CD4-positive, alpha-beta T cell (primary cell): Measurements from ENCODE around the gene MANF. TPM values are rescaled to one million over a fixed set of nuclear protein-coding genes. Genes with fewer than 3 reads are reported as not detected.

Source experiments
- ATAC-seq: fragments of 200-7000 bp; cut with Tn5 transposase; one replicate; pipeline ENCODE4 v1.10.0; 2022; ENCODE audit warnings: mild to moderate bottlenecking; ENCODE audit not compliant: poor library complexity
- CTCF ChIA-PET: fragments of 350-600 bp; sonication (Branson Sonifier 250); formaldehyde crosslinking; loops from one replicate; lab custom pipeline; 2021; ENCODE audit warnings: antibody characterized with exemption, inconsistent platforms; lab: Charles Lee
- POLR2A ChIA-PET: fragments of 350-600 bp; sonication (Branson Sonifier 250); formaldehyde crosslinking; loops from one replicate; lab custom pipeline; 2021; ENCODE audit warnings: antibody characterized with exemption, inconsistent platforms; lab: Charles Lee
- DNase-seq, 14 experiments: peaks; one replicate each; pipeline ENCODE4 v3.0.0-alpha.2; 2013 to 2020; ENCODE audit warnings: mixed read lengths in 2 of 14
- H3K27ac ChIP-seq, 2 donors: one replicate each; pipeline versions ENCODE4 v1.5.1 to v1.7.0; 2013; ENCODE audit warnings: low read length in 2 of 2, low read depth in 1 of 2, mild to moderate bottlenecking in 1 of 2
- H3K27me3 ChIP-seq, 2 experiments: 1 replicate in 1 of 2; 2 replicates in 1 of 2; pipeline versions ENCODE4 v1.6.1 to v1.7.0; 2013; ENCODE audit warnings: low read length in 2 of 2, control low read depth in 1 of 2, mild to moderate bottlenecking in 1 of 2, moderate library complexity in 1 of 2; ENCODE audit not compliant: insufficient read depth in 2 of 2, control insufficient read depth in 1 of 2
- H3K36me3 ChIP-seq: one replicate; pipeline ENCODE4 v1.6.1; 2013; ENCODE audit warnings: low read length, control low read depth; ENCODE audit not compliant: insufficient read depth
- H3K4me1 ChIP-seq: one replicate; pipeline ENCODE4 v1.6.1; 2013; ENCODE audit warnings: low read length, control low read depth; ENCODE audit not compliant: insufficient read depth
- H3K4me3 ChIP-seq: one replicate; pipeline ENCODE4 v1.5.1; 2013; ENCODE audit warnings: mild to moderate bottlenecking, low read length, moderate library complexity
- H3K9me3 ChIP-seq, 2 experiments: 1 replicate in 1 of 2; 2 replicates in 1 of 2; pipeline versions ENCODE4 v1.6.1 to v1.7.0; 2013; ENCODE audit warnings: low read length in 2 of 2, mild to moderate bottlenecking in 2 of 2, control low read depth in 1 of 2, moderate library complexity in 1 of 2; ENCODE audit not compliant: control insufficient read depth in 1 of 2, insufficient read depth in 1 of 2
- H3K27ac Mint-ChIP-seq: one replicate; pipeline ENCODE4 v1.8.0; 2020; ENCODE audit warnings: mixed read lengths
- H3K27me3 Mint-ChIP-seq: one replicate; pipeline ENCODE4 v1.8.0; 2021; ENCODE audit warnings: mixed read lengths
- H3K36me3 Mint-ChIP-seq: one replicate; pipeline ENCODE4 v1.8.0; 2021; ENCODE audit warnings: low read depth, mixed read lengths
- H3K4me1 Mint-ChIP-seq: one replicate; pipeline ENCODE4 v1.8.0; 2021; ENCODE audit warnings: low read depth, mixed read lengths
- H3K4me3 Mint-ChIP-seq: one replicate; pipeline ENCODE4 v1.8.0; 2020; ENCODE audit warnings: mild to moderate bottlenecking, mixed read lengths
- H3K9me3 Mint-ChIP-seq: one replicate; pipeline ENCODE4 v1.8.0; 2020; ENCODE audit warnings: mixed read lengths
- intact Hi-C, 2 experiments: fragments of 100-400 bp; cut with DNase I in 1 of 2; cut with micrococcal nuclease in 1 of 2; formaldehyde crosslinking; loops; one replicate each; pipeline versions ENCODE4 v1.15.1 to v1.9.0; 2023 to 2025; cut with DNase I, micrococcal nuclease
- total RNA-seq, 174 experiments: library from RNA in 2 of 174; stranded (reverse) in 2 of 174; gene quantifications; one replicate each; pipeline ENCODE4 v1.2.3 and lab custom pipeline; 2021 to 2026
- TF ChIP-seq, protein P1 (sequence below): fragments of 200-600 bp; IDR thresholded peaks from one replicate; pipeline ENCODE4 v1.8.0; 2022; ENCODE audit warnings: antibody characterized with exemption, mild to moderate bottlenecking

The MANF gene
- total RNA-seq, 2 experiments from 2014 or later: 26.4 to 30.2 TPM

DNA sequence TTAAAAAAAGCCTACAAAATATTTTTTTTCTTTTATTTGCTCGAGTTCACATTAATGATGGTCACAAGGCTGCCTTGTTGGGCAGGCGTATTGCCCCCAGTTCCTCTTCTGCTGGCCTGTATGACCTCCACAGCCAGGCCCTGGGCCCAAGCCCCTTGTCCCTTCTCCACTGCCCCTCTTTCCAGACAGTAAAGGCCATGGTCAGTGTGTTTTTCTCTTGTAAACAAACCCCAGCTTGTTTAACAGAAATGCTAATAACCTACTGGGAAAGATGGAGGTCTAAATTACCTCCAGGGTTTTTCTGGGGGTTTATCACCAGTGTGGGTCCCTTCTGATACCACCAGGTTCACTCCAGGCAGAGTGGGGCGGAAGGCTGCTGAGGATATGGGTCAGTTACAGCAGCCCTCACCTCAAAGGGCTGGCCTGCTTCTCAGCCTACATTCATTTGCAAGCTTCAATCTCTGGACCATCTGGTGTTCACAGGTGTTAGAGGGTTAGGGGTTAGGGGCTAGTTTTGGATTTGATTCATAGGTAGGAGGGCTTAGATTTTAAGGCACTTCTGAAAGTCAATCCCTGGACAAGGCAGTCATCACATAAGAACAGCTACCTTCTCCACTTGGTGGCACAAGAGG is 2.0 kb upstream of the MANF start:
- H3K9me3 Mint-ChIP-seq: no peaks in the 10 kb centered on the region
- Histone ChIP-seq H3K9me3 (no peaks in the 10 kb centered on the region), H3K4me3 (no peak overlapping the region), H3K4me1 (peaks cover 44% of the 10 kb centered on the region), H3K36me3 (peaks cover 11% of the 10 kb centered on the region), H3K27ac (no peak overlapping the region), H3K27me3 (no peaks in the 10 kb centered on the region)
- no peak for ATAC-seq
- TF ChIP-seq, protein P1, sequence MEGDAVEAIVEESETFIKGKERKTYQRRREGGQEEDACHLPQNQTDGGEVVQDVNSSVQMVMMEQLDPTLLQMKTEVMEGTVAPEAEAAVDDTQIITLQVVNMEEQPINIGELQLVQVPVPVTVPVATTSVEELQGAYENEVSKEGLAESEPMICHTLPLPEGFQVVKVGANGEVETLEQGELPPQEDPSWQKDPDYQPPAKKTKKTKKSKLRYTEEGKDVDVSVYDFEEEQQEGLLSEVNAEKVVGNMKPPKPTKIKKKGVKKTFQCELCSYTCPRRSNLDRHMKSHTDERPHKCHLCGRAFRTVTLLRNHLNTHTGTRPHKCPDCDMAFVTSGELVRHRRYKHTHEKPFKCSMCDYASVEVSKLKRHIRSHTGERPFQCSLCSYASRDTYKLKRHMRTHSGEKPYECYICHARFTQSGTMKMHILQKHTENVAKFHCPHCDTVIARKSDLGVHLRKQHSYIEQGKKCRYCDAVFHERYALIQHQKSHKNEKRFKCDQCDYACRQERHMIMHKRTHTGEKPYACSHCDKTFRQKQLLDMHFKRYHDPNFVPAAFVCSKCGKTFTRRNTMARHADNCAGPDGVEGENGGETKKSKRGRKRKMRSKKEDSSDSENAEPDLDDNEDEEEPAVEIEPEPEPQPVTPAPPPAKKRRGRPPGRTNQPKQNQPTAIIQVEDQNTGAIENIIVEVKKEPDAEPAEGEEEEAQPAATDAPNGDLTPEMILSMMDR: no peak
- ChIA-PET POLR2A (interaction anchor here (0.8 kb wide), 1 partner anchor 767 kb away, joined by 3 read pairs; no protein-coding TSS in a partner anchor), CTCF (interaction anchor here (4.9 kb wide), 1 partner anchor 767 kb away, joined by 19 read pairs; the partner anchor contains the start of gene MAPKAPK3)
- H3K36me3 Mint-ChIP-seq: peaks cover 32% of the 10 kb centered on the region
- H3K27me3 Mint-ChIP-seq: no peaks in the 10 kb centered on the region
- H3K4me1 Mint-ChIP-seq: peaks cover 49% of the 10 kb centered on the region
- intact Hi-C loops: loop anchor here in 1 of 2 experiments (5.0 to 10.0 kb wide), 2 partner anchors 356 to 562 kb away; partner anchors contain the start of genes PARP3 and RRP9
- peak overlapping the region; percentile 90 for H3K4me3 Mint-ChIP-seq
- peak overlapping the region; percentile 99 for H3K27ac Mint-ChIP-seq
- peak in 1 of 14 experiments; percentile 6 for DNase-seq

DNA sequence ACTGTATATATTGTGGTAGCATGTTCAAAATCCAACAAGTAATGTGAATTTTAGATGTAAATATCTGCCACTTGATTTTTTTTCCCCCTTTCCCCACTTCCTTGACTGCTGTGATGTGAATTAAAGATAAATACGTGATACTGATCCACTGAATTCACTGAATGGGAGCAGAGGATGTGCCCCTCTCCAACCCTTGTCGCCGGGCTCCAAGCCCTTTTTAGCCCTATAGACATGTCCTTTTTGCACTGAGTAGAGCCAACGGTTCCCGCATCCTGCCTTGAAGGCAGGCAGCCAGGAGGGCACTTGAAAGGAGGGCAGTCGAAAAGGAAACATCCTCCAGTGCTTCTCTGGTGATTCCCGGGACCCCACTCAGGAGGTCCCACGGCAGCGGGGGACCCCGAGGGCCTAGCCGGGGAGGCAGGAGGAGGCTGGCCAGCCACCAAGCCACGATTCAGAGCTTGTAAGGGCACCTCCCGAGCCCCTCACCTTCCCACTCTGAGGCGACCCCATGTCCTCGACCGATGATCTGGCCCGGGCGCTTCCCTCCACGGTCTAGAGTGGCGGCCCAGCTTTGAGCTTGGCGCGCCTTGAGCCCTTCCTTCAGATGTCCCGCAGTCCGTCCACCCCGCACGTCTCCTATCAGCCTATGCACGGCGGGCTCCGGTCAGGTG is 901 bp upstream of the MANF start:
- Mint-ChIP-seq H3K4me3 (peak overlapping the region; percentile 90), H3K27me3 (no peaks in the 10 kb centered on the region), H3K36me3 (peaks cover 43% of the 10 kb centered on the region), H3K9me3 (no peaks in the 10 kb centered on the region), H3K27ac (peak overlapping the region; percentile 99), H3K4me1 (peaks cover 52% of the 10 kb centered on the region)
- H3K36me3 ChIP-seq: peaks cover 22% of the 10 kb centered on the region
- CTCF ChIA-PET: interaction anchor here (1.0 to 4.9 kb wide), 2 partner anchors 118 to 768 kb away, joined by 3 to 19 read pairs; partner anchors contain the start of gene MAPKAPK3
- intact Hi-C loops: loop anchor here (2.0 to 10.0 kb wide), 5 partner anchors 117 to 815 kb away; partner anchors contain the start of genes DCAF1 (in 1 of the 2), HEMK1 (in 1 of the 2), MAPKAPK3 (in 1 of the 2) and PARP3 (in 1 of the 2)
- H3K9me3 ChIP-seq: no peaks in the 10 kb centered on the region
- TF ChIP-seq, protein P1: no peak
- no peaks in the 10 kb centered on the region for H3K27me3 ChIP-seq
- peak in 3 of 14 experiments; percentile 17 to 37 (median 23) for DNase-seq
- ATAC-seq: no peak
- peaks cover 44% of the 10 kb centered on the region for H3K4me1 ChIP-seq
- H3K27ac ChIP-seq: peak overlapping the region; percentile 84 to 96
- H3K4me3 ChIP-seq: peak overlapping the region; percentile 99
- POLR2A ChIA-PET: interaction anchor here (0.8 to 3.9 kb wide), 18 partner anchors 7 to 1056 kb away, joined by 3 to 29 read pairs (median 5); partner anchors contain the start of genes CISH, DCAF1, HEMK1 and MAPKAPK3

DNA sequence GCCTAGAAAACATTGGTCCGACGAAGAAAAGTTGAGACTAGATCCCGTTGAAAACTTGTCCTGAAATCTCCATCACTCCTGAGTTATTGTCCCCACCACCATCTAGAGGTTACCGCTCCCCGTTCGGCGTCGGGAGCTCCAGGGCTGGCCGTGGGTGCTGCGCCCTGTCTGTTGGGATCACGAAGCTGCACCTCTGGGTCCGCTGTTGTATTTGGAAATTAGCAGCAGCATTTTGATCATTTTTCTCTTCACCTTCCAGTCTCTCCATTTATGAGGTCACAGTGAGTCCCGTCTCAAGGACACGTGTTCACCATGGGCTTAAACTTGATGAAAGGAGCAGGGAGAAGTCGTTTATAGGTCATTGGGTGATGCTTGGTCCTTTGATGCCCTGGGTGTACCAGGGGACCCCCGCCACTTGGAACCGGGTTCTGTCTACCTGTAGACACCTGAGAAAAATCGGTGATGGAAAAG is 565 bp downstream of the MANF start:
- ChIA-PET CTCF (interaction anchor here (4.9 kb wide), 1 partner anchor 770 kb away, joined by 19 read pairs; the partner anchor contains the start of gene MAPKAPK3), POLR2A (interaction anchor here (0.6 to 3.9 kb wide), 26 partner anchors 9 to 1058 kb away, joined by 3 to 29 read pairs (median 5); partner anchors contain the start of genes CYB561D2, DCAF1, DOCK3 and HEMK1)
- peaks cover 54% of the 10 kb centered on the region for H3K4me1 ChIP-seq
- H3K36me3 ChIP-seq: peaks cover 26% of the 10 kb centered on the region
- TF ChIP-seq, protein P1: no peak
- Mint-ChIP-seq H3K9me3 (no peaks in the 10 kb centered on the region), H3K4me1 (peaks cover 59% of the 10 kb centered on the region), H3K27ac (peak overlapping the region; percentile 99), H3K4me3 (peak overlapping the region; percentile 99), H3K27me3 (no peaks in the 10 kb centered on the region), H3K36me3 (peaks cover 48% of the 10 kb centered on the region)
- intact Hi-C loops: loop anchor here (1.0 to 10.0 kb wide), 11 partner anchors 115 to 1018 kb away; partner anchors contain the start of genes HEMK1 (in 2 of the 2), MAPKAPK3 (in 2 of the 2), C3orf18 (in 1 of the 2) and DCAF1 (in 1 of the 2)
- peak overlapping the region; percentile 73 to 77 for H3K27ac ChIP-seq
- H3K4me3 ChIP-seq: peak overlapping the region; percentile 99
- H3K9me3 ChIP-seq: no peaks in the 10 kb centered on the region
- DNase-seq: peak in 1 of 14 experiments; percentile 32
- no peaks in the 10 kb centered on the region for H3K27me3 ChIP-seq
- no peak for ATAC-seq
